CD4-positive, alpha-beta T cell (primary cell): ENCODE results near the gene S100B. TPM values are rescaled to one million over a fixed set of nuclear protein-coding genes. Genes with fewer than 3 reads are reported as not detected.

Experiments
- ATAC-seq: fragments of 200-7000 bp; cut with Tn5 transposase; one replicate; pipeline ENCODE4 v1.10.0; 2022; ENCODE audit warnings: mild to moderate bottlenecking; ENCODE audit not compliant: poor library complexity
- CTCF ChIA-PET: fragments of 350-600 bp; sonication (Branson Sonifier 250); formaldehyde crosslinking; loops from one replicate; lab custom pipeline; 2021; ENCODE audit warnings: antibody characterized with exemption, inconsistent platforms; lab: Charles Lee
- POLR2A ChIA-PET: fragments of 350-600 bp; sonication (Branson Sonifier 250); formaldehyde crosslinking; loops from one replicate; lab custom pipeline; 2021; ENCODE audit warnings: antibody characterized with exemption, inconsistent platforms; lab: Charles Lee
- DNase-seq, 14 experiments: peaks; one replicate each; pipeline ENCODE4 v3.0.0-alpha.2; 2013 to 2020; ENCODE audit warnings: mixed read lengths in 2 of 14
- H3K27ac ChIP-seq, 2 donors: one replicate each; pipeline versions ENCODE4 v1.5.1 to v1.7.0; 2013; ENCODE audit warnings: low read length in 2 of 2, low read depth in 1 of 2, mild to moderate bottlenecking in 1 of 2
- H3K27me3 ChIP-seq, 2 experiments: 1 replicate in 1 of 2; 2 replicates in 1 of 2; pipeline versions ENCODE4 v1.6.1 to v1.7.0; 2013; ENCODE audit warnings: low read length in 2 of 2, control low read depth in 1 of 2, mild to moderate bottlenecking in 1 of 2, moderate library complexity in 1 of 2; ENCODE audit not compliant: insufficient read depth in 2 of 2, control insufficient read depth in 1 of 2
- H3K36me3 ChIP-seq: one replicate; pipeline ENCODE4 v1.6.1; 2013; ENCODE audit warnings: low read length, control low read depth; ENCODE audit not compliant: insufficient read depth
- H3K4me1 ChIP-seq: one replicate; pipeline ENCODE4 v1.6.1; 2013; ENCODE audit warnings: low read length, control low read depth; ENCODE audit not compliant: insufficient read depth
- H3K4me3 ChIP-seq: one replicate; pipeline ENCODE4 v1.5.1; 2013; ENCODE audit warnings: mild to moderate bottlenecking, low read length, moderate library complexity
- H3K9me3 ChIP-seq, 2 experiments: 1 replicate in 1 of 2; 2 replicates in 1 of 2; pipeline versions ENCODE4 v1.6.1 to v1.7.0; 2013; ENCODE audit warnings: low read length in 2 of 2, mild to moderate bottlenecking in 2 of 2, control low read depth in 1 of 2, moderate library complexity in 1 of 2; ENCODE audit not compliant: control insufficient read depth in 1 of 2, insufficient read depth in 1 of 2
- H3K27ac Mint-ChIP-seq: one replicate; pipeline ENCODE4 v1.8.0; 2020; ENCODE audit warnings: mixed read lengths
- H3K27me3 Mint-ChIP-seq: one replicate; pipeline ENCODE4 v1.8.0; 2021; ENCODE audit warnings: mixed read lengths
- H3K36me3 Mint-ChIP-seq: one replicate; pipeline ENCODE4 v1.8.0; 2021; ENCODE audit warnings: low read depth, mixed read lengths
- H3K4me1 Mint-ChIP-seq: one replicate; pipeline ENCODE4 v1.8.0; 2021; ENCODE audit warnings: low read depth, mixed read lengths
- H3K4me3 Mint-ChIP-seq: one replicate; pipeline ENCODE4 v1.8.0; 2020; ENCODE audit warnings: mild to moderate bottlenecking, mixed read lengths
- H3K9me3 Mint-ChIP-seq: one replicate; pipeline ENCODE4 v1.8.0; 2020; ENCODE audit warnings: mixed read lengths
- CTCF ChIP-seq: fragments of 200-600 bp; IDR thresholded peaks from one replicate; pipeline ENCODE4 v1.8.0; 2022; ENCODE audit warnings: antibody characterized with exemption, mild to moderate bottlenecking
- intact Hi-C, 2 experiments: fragments of 100-400 bp; cut with DNase I in 1 of 2; cut with micrococcal nuclease in 1 of 2; formaldehyde crosslinking; loops; one replicate each; pipeline versions ENCODE4 v1.15.1 to v1.9.0; 2023 to 2025; cut with DNase I, micrococcal nuclease
- total RNA-seq, 174 experiments: library from RNA in 2 of 174; stranded (reverse) in 2 of 174; gene quantifications; one replicate each; pipeline ENCODE4 v1.2.3 and lab custom pipeline; 2021 to 2026

S100B gene
- total RNA-seq, 2 experiments from 2014 or later, result 0.47 to 0.52 TPM

DNA sequence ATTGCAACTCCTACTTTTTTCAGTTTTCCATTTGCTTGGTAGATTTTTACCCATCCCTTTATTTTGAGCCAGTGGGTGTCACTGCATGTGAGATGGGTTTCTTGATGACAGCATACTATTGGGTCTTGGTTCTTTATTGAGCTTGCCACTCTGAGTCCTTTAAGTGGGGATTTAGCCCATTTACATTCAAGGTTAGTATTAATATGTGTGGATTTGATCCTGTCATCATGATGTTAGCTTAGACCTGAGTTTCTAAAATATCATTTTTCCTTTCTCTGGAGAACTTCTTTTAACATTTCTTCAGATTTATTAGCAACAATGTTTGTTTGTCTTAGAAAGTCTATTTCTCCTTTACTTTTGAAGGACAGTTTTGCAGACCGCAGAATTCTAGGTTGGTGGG lies 11.8 kb upstream of the S100B start:
- no peaks in the 10 kb centered on the region for H3K27me3 ChIP-seq
- peaks cover under 1% of the 10 kb centered on the region for H3K9me3 Mint-ChIP-seq
- no peak overlapping the region for H3K27ac ChIP-seq
- no peak for ATAC-seq
- H3K27me3 Mint-ChIP-seq, result no peaks in the 10 kb centered on the region
- no peak overlapping the region for H3K4me3 Mint-ChIP-seq
- CTCF ChIA-PET, result no interaction called here
- no peak overlapping the region for H3K27ac Mint-ChIP-seq
- intact Hi-C loops, result no loop called here
- peaks cover 7% of the 10 kb centered on the region for H3K36me3 Mint-ChIP-seq
- no peak for TF ChIP-seq CTCF
- H3K4me3 ChIP-seq, result no peak overlapping the region
- H3K36me3 ChIP-seq, result no peaks in the 10 kb centered on the region
- peaks cover 46% of the 10 kb centered on the region for H3K4me1 Mint-ChIP-seq
- DNase-seq, result no peak
- H3K9me3 ChIP-seq, result no peaks in the 10 kb centered on the region
- peaks cover 18% of the 10 kb centered on the region for H3K4me1 ChIP-seq
- POLR2A ChIA-PET, result no interaction called here

DNA sequence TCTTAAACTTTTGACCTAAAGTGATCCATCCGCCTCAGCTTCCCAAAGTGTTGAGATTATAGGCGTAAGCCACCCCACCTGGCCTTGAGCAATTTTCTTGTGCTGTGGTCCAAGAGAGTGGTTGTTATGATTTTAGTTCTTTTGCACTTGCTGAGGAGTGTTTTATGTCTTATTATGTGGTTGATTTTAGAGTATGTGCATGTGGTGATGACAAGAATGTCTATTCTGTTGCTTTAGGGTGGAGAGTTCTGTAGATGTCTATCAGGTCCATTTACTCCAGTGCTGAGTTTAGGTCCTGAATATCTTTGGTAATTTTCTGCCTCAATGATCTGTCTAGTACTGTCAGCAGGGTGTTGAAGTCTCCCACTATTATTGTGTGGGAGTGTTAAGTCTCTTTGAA lies 11.2 kb upstream of the S100B start:
- no peak for ATAC-seq
- Mint-ChIP-seq H3K9me3 (no peaks in the 10 kb centered on the region), H3K4me3 (no peak overlapping the region), H3K4me1 (peaks cover 40% of the 10 kb centered on the region), H3K36me3 (peaks cover 7% of the 10 kb centered on the region), H3K27me3 (no peaks in the 10 kb centered on the region), H3K27ac (no peak overlapping the region)
- CTCF ChIA-PET, result no interaction called here
- TF ChIP-seq CTCF, result no peak
- POLR2A ChIA-PET, result interaction anchor here (1.2 kb wide), 1 partner anchor 13 kb away, joined by 3 read pairs; no protein-coding TSS in a partner anchor
- H3K4me1 ChIP-seq, result peaks cover 12% of the 10 kb centered on the region
- intact Hi-C loops, result no loop called here
- no peak for DNase-seq
- no peak overlapping the region for H3K27ac ChIP-seq
- H3K9me3 ChIP-seq, result peaks cover 0 to 4% of the 10 kb centered on the region in 2 experiments
- H3K4me3 ChIP-seq, result no peak overlapping the region
- no peaks in the 10 kb centered on the region for H3K36me3 ChIP-seq
- no peaks in the 10 kb centered on the region for H3K27me3 ChIP-seq

DNA sequence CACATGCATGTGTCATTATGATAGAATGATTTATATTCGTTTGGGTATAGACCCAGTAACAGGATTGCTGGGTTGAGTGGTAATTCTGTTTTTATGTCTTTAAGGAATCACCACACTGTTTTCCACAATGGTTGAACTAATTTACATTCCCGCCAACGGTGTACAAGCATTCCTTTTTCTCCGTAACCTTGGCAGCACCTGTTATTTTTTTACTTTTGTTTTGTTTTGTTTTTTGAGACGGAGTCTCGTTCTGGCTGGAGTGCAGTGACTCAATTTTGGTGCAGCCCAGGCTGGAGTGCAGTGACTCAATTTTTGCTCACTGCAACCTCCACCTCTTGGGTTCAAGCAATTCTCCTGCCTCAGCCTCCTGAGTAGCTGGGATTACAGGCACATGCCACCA lies 8.5 kb upstream of the S100B start:
- Mint-ChIP-seq H3K4me3 (no peak overlapping the region), H3K36me3 (peaks cover 11% of the 10 kb centered on the region), H3K9me3 (peaks cover 2% of the 10 kb centered on the region), H3K4me1 (peaks cover 22% of the 10 kb centered on the region), H3K27ac (no peak overlapping the region), H3K27me3 (no peaks in the 10 kb centered on the region)
- no peaks in the 10 kb centered on the region for H3K36me3 ChIP-seq
- no peaks in the 10 kb centered on the region for H3K27me3 ChIP-seq
- no peaks in the 10 kb centered on the region for H3K4me1 ChIP-seq
- DNase-seq (no peak), ATAC-seq (no peak)
- ChIA-PET POLR2A (no interaction called here), CTCF (no interaction called here)
- intact Hi-C loops, result no loop called here
- peaks cover 6 to 16% of the 10 kb centered on the region in 2 experiments for H3K9me3 ChIP-seq
- no peak overlapping the region for H3K4me3 ChIP-seq
- no peak for TF ChIP-seq CTCF
- no peak overlapping the region for H3K27ac ChIP-seq
